Prostate gland (tissue), 2 donors: ENCODE measurements around the gene CENPT. TPM values are rescaled to one million over a fixed set of nuclear protein-coding genes. Genes with fewer than 3 reads are reported as not detected.

Experiments
- DNase-seq: peaks from one replicate; pipeline ENCODE4 v3.0.0-alpha.2; 2019; ENCODE audit warnings: low spot score
- H3K27ac ChIP-seq, 2 donors: fragments of 200-600 bp; sonication (generic); 2 replicates each; pipeline ENCODE4 v1.5.1; 2017 to 2019
- H3K27me3 ChIP-seq: fragments of 200-600 bp; sonication (generic); replicated peaks from 2 replicates; pipeline ENCODE4 v1.5.1; 2019; ENCODE audit not compliant: insufficient read depth
- H3K36me3 ChIP-seq, 2 donors: fragments of 200-600 bp; sonication (generic); 1 replicate in 1 of 2; 2 replicates in 1 of 2; pipeline versions ENCODE4 v1.5.1 to v1.8.1; 2017 to 2019
- H3K4me1 ChIP-seq: fragments of 200-600 bp; sonication (generic); replicated peaks from 2 replicates; pipeline ENCODE4 v1.5.1; 2019
- H3K4me3 ChIP-seq, 2 donors: fragments of 200-600 bp; sonication (generic); 2 replicates each; pipeline ENCODE4 v1.5.1; 2017 to 2019
- H3K9me3 ChIP-seq: fragments of 200-600 bp; sonication (generic); 2 replicates; pipeline ENCODE4 v1.5.1; 2017
- CTCF ChIP-seq, 4 experiments: fragments of 200-600 bp in 2 of 4; fragments of 450-650 bp in 2 of 4; sonication (generic) in 2 of 4; IDR thresholded peaks; 1 replicate in 3 of 4; 2 replicates in 1 of 4; pipeline ENCODE4 v1.5.1; 2016 to 2019; ENCODE audit warnings: antibody characterized with exemption in 4 of 4, mild to moderate bottlenecking in 2 of 4, moderate library complexity in 2 of 4
- POLR2A ChIP-seq: fragments of 450-650 bp; IDR thresholded peaks from one replicate; pipeline ENCODE4 v1.6.1; 2016; ENCODE audit warnings: antibody characterized with exemption, mild to moderate bottlenecking
- POLR2AphosphoS5 ChIP-seq: sonication (generic); formaldehyde crosslinking; IDR thresholded peaks from one replicate; pipeline ENCODE4 v1.6.1; 2017; ENCODE audit warnings: antibody characterized with exemption
- WGBS: methylation state at CpG from one replicate; pipeline ENCODE4 v1.1.5; 2018; 5-methylcytosine and 5-hydroxymethylcytosine counted together
- intact Hi-C: fragments of 100-400 bp; cut with DNase I; formaldehyde crosslinking; loops from one replicate; pipeline ENCODE4 v1.14.2; 2022
- total RNA-seq, 2 donors: library from RNA; depleted of rRNA; stranded (reverse); fragments of >200 nt; gene quantifications; one replicate each; pipeline ENCODE4 v1.1.0, GENCODE V29; 2016

CENPT gene
- total RNA-seq, 2 donors from 2014 or later: 28.1 to 69.2 TPM

GRCh38 chr16:67856927-67857546 is 9.5 kb upstream of the CENPT start:
- no peak overlapping the region for H3K27ac ChIP-seq
- H3K27me3 ChIP-seq: no peaks in the 10 kb centered on the region
- intact Hi-C loops: no loop called here
- no peaks in the 10 kb centered on the region for H3K36me3 ChIP-seq
- WGBS: 87% methylated on average over 5 of the region's 5 CpGs
- H3K4me3 ChIP-seq: no peak overlapping the region
- TF ChIP-seq POLR2A (no peak), CTCF (IDR thresholded peaks at IDR 0.05) (no peak), POLR2AphosphoS5 (no peak)
- no peaks in the 10 kb centered on the region for H3K9me3 ChIP-seq
- DNase-seq: no peak
- H3K4me1 ChIP-seq: peaks cover 4% of the 10 kb centered on the region

- no peaks in the 10 kb centered on the region for H3K36me3 ChIP-seq
- TF ChIP-seq POLR2AphosphoS5 (no peak), POLR2A (no peak), CTCF (IDR thresholded peaks at IDR 0.05) (no peak)
- 75% methylated on average over 10 of the region's 10 CpGs for WGBS
- H3K27ac ChIP-seq: no peak overlapping the region
- H3K4me1 ChIP-seq: peaks cover 4% of the 10 kb centered on the region
- H3K27me3 ChIP-seq: no peaks in the 10 kb centered on the region
- H3K4me3 ChIP-seq: no peak overlapping the region
- DNase-seq: no peak
- H3K9me3 ChIP-seq: no peaks in the 10 kb centered on the region
- intact Hi-C loops: no loop called here
Observed at GRCh38 chr16:67855789-67856188, 8.3 kb upstream of the CENPT start.

GRCh38 chr16:67853670-67854069 is 6.2 kb upstream of the CENPT start:
- H3K36me3 ChIP-seq: no peaks in the 10 kb centered on the region
- intact Hi-C loops: no loop called here
- H3K4me1 ChIP-seq: peaks cover 4% of the 10 kb centered on the region
- no peak for DNase-seq
- no peak overlapping the region for H3K4me3 ChIP-seq
- no peaks in the 10 kb centered on the region for H3K27me3 ChIP-seq
- H3K27ac ChIP-seq: no peak overlapping the region
- TF ChIP-seq POLR2A: no peak
- no peak for TF ChIP-seq POLR2AphosphoS5
- 98% methylated on average over 3 of the region's 3 CpGs for WGBS
- H3K9me3 ChIP-seq: no peaks in the 10 kb centered on the region

GRCh38 chr16:67848118-67848517 is 625 bp upstream of the CENPT start:
- DNase-seq: no peak
- H3K27me3 ChIP-seq: no peaks in the 10 kb centered on the region
- intact Hi-C loops: no loop called here
- TF ChIP-seq POLR2AphosphoS5 (no peak), POLR2A (no peak), CTCF (IDR thresholded peaks at IDR 0.05) (no peak)
- WGBS: 89% methylated on average over 11 of the region's 11 CpGs
- H3K4me1 ChIP-seq: peaks cover 15% of the 10 kb centered on the region
- H3K4me3 ChIP-seq: peak overlapping the region in 1 of 2 donors; percentile 91
- H3K27ac ChIP-seq: no peak overlapping the region
- H3K9me3 ChIP-seq: no peaks in the 10 kb centered on the region
- no peaks in the 10 kb centered on the region for H3K36me3 ChIP-seq

- intact Hi-C loops: loop anchor here (2.0 kb wide), 1 partner anchor 24 kb away; no protein-coding TSS in a partner anchor
- Histone ChIP-seq H3K4me1 (peaks cover 15% of the 10 kb centered on the region), H3K36me3 (no peaks in the 10 kb centered on the region), H3K9me3 (no peaks in the 10 kb centered on the region), H3K27me3 (no peaks in the 10 kb centered on the region), H3K27ac (peak within 1 kb of the TSS; percentile 96 to 97), H3K4me3 (peak within 1 kb of the TSS; percentile 78 to 91)
- TF ChIP-seq POLR2AphosphoS5 (peak; percentile 92), CTCF (IDR thresholded peaks at IDR 0.05) (peak in 2 of 4 experiments; percentile 32 to 35), POLR2A (peak; percentile 54)
- under 1% methylated on average over 54 of the region's 57 CpGs for WGBS
- DNase-seq: peak; percentile 91
Observed at GRCh38 chr16:67846320-67847063, 1.0 kb downstream of the CENPT start, which contains the start of gene NUTF2. TSS of gene NUTF2 (plus strand) at chr16:67846933. CDS start at chr16:67865131, 18,198 bp downstream.
